ENCODE measurements around the gene CHGA. TPM values are rescaled to one million over a fixed set of nuclear protein-coding genes. Genes with fewer than 3 reads are reported as not detected.

Gene CHGA
- total and polyA plus RNA-seq, 2 of the 13 experiments (the other 11 are each of a cell fraction or from before 2014, with no cell fraction given) = not detected

- Histone ChIP-seq H3K27me3 (ENCODE audit: control insufficient read depth in 1 of 2, insufficient read depth in 2 of 2, low read length in 2 of 2) (peaks cover 2 to 3% of the 10 kb centered on the region in 2 experiments; a peak in 2 of 5 replicates), H4K20me1 (ENCODE audit: insufficient read depth, low read length) (0 out of 2 replicates have a peak, but pooled peaks cover 4% of the 10 kb centered on the region), H3K9ac (ENCODE audit: insufficient read depth, low read depth, low read length) (no peak overlapping the region), H3K27ac (ENCODE audit: extremely low read length, insufficient read depth, low read length) (no peak overlapping the region), H3K4me2 (ENCODE audit: low read depth, low read length) (no peak overlapping the region), H3K4me1 (ENCODE audit: insufficient read depth, low read length) (no peaks in the 10 kb centered on the region), H3K4me3 (replicated peaks in 1 of 3; ENCODE audit: insufficient read depth in 1 of 3, low read depth in 2 of 3, low read length in 3 of 3) (no peak overlapping the region), H3K9me3 (ENCODE audit: low read length) (no peaks in the 10 kb centered on the region), H3K36me3 (replicated peaks in 1 of 2; ENCODE audit: control insufficient read depth in 1 of 2, insufficient read depth in 2 of 2, low read length in 2 of 2) (no peaks in the 10 kb centered on the region), H2AFZ (ENCODE audit: low read length) (no peak overlapping the region), H3K79me2 (ENCODE audit: insufficient read depth, low read length) (no peaks in the 10 kb centered on the region)
- intact Hi-C loops (cut with micrococcal nuclease; ENCODE audit: unreplicated experiment) (no loop called here), in situ Hi-C loops (cut with HindIII; ENCODE audit: extremely low pct_ligation_motif_present, low pct_unique_long_range_greater_than_20kb) (no loop called here)
- DNase-seq (ENCODE audit: low spot score) = no peak
- no peak for FAIRE-seq
- no TSS peak for BruUV-seq (replicated peaks)
- no peak for TF ChIP-seq SP2 (CRISPR knock-in tag; IDR thresholded peaks at IDR 0.05)
- TF ChIP-seq HNRNPH1 (optimal IDR thresholded peaks at IDR 0.05; ENCODE audit: low read depth, low read length) = no peak
- TF ChIP-seq CSRNP1 (CRISPR knock-in tag; IDR thresholded peaks at IDR 0.05) = no peak
- no peak for TF ChIP-seq SOX13 (IDR thresholded peaks at IDR 0.05)
- no peak for TF ChIP-seq SOX13 (CRISPR knock-in tag; conservative IDR thresholded peaks at IDR 0.05 in 1 of 2, IDR thresholded peaks at IDR 0.05 in 1 of 2)
- no peak for TF ChIP-seq ZNF691 (CRISPR knock-in tag; IDR thresholded peaks at IDR 0.05; ENCODE audit: borderline replicate concordance, low read depth)
- TF ChIP-seq ZNF431 (CRISPR knock-in tag; IDR thresholded peaks at IDR 0.05; ENCODE audit: borderline replicate concordance, low read depth) = no peak
- no peak for TF ChIP-seq ZBTB1 (CRISPR knock-in tag; IDR thresholded peaks at IDR 0.05; ENCODE audit: borderline replicate concordance)
- TF ChIP-seq ZNF720 (CRISPR knock-in tag; IDR thresholded peaks at IDR 0.05) = no peak
- no peak for TF ChIP-seq ZNF891 (CRISPR knock-in tag; IDR thresholded peaks at IDR 0.05)
- ChIA-PET CTCF (ENCODE audit: low intra/inter-chr PET ratio, low total read pairs) (no interaction called here), POLR2A (no interaction called here)
- ATAC-seq = no peak
- 32% methylated on average over 10 of the region's 14 CpGs for WGBS (ENCODE audit: low lambda C conversion rate)
Observed at GRCh38 chr14:92917041-92917940, 5.7 kb upstream of the CHGA start.
